Stimulated activated CD8-positive, alpha-beta memory T cell treated with anti-CD3 and anti-CD28 coated beads, Interleukin-15, amount 100 ng/mL, for 1 hour (primary cell): Measurements from ENCODE around the gene WDR83.
"Not testable (repeated sequence)": the region's sequence is repeated elsewhere in the genome, so short reads cannot be mapped to it uniquely, and the experiment has no call there.

ENCODE experiments used
- DNase-seq: peaks from one replicate; pipeline ENCODE4 v3.0.0-alpha.2; 2020; ENCODE audit warnings: low read depth

The WDR83 gene

GRCh38 chr19:12656899-12657571, 9.6 kb upstream of the WDR83 start:
- DNase-seq, result no peak

- DNase-seq, result no peak
Observed at GRCh38 chr19:12657966-12658365, 8.6 kb upstream of the WDR83 start.

DNA sequence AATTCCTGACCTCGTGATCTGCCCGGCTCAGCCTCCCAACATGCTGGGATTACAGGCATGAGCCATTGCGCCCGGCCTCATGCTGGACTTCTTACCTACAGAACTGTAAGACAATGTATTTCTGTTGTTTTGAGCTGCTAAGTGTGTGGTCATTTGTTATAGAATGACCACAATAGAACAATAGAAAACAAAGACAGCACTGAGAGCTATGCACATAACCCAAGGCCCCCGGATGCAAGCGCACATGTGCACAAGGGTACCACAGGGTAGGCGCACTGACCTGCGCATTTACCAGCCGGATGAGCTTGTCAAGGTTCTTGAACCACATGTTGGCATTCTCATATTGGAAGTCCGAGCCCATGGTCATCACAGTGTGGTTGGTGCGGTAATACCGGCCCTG, 5.6 kb upstream of the WDR83 start:
- DNase-seq, result no peak

DNA sequence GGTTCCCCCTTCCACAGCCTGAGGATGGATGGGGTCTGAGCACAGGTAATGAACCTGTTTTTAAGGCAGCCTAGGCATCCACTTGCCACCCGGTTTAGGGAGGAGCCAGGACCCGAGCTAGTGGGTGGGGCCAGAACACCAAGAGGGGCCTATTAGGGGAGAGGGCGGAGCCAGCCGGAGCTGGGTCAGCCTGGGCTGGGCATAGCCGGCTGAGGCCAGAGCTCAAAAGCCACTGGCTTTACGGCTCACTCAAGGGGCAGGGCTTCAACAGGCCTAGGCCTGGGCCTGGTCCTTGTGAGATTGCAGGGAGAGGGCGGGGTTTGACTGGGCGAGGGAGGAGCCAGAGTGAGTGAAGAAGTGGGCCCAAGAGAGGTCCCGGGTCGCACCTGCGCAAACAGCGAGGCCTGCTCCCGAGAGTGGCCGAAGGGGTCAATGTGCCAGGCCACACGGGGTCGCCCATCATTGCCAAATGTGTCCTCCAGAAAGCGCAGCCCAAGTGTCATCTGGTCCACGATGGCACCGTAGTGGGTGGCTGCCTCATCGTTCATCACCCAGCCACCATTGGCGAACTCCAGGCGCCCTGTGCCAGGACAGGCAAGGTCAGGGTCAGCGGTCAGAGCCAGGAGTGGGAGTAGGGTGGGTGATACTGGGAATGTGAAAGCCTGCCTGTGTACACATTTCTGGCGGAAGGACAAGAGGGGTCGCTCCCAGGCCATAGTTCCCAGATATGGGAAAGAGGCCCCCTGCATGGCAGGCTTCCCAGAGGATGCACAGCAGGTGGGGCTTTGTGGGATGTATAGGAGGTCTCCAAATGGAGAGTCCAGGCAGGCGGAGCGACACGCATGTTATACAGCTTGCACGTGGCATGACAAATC, 2.0 kb upstream of the WDR83 start:
- no peak for DNase-seq

GRCh38 chr19:12665281-12665573, 1.4 kb upstream of the WDR83 start:
- no peak for DNase-seq

GRCh38 chr19:12665671-12666264, 839 bp upstream of the WDR83 start:
- no peak for DNase-seq

DNA sequence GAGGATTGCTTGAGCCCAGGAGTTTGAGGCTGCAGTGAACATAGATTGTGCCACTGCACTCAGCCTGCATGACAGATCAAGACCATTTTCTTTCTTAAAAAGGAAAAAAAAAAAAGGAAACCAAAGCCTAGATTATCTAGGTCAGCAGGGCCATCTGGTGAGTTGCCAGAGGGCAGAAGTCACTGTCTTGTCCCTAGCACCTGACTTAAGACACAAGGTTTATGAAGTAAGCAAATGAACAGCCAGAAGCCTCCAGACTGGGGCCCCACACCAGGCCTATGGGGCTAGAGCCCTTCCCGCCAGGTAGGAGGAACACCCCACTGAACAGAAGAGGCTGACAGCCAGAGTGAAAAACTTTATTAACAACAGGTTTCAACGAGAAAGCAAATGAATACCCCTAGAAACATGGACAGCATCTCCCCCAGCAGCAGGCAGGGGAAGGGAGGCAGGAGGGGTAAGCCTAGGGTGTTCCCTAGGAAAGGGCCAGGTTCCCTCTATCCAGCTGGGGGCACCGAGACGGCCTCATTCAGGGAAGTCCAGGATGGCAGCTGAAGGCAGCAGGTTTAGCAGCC, 1.2 kb downstream of the WDR83 start:
- DNase-seq, result no peak

- DNase-seq, result no peak
Observed at GRCh38 chr19:12668346-12668745, 1.7 kb downstream of the WDR83 start.

DNA sequence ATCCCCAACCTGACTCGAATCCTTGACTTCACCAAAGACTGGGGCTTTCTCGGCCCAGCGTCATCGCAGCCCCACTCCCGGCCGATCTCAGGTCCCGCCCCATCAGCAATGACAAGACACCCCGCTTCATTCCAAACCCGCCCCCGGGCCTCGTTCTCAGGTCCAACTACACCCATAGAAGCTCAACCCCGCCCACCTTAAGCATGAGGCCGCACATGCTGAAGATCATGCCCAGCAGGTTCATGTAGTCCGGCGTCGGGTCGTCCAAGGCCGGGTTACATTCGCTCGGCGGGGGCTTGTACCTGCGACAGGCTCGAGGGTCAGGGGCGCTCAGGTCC, 2.3 kb downstream of the WDR83 start:
- peak; percentile 34 for DNase-seq

DNA sequence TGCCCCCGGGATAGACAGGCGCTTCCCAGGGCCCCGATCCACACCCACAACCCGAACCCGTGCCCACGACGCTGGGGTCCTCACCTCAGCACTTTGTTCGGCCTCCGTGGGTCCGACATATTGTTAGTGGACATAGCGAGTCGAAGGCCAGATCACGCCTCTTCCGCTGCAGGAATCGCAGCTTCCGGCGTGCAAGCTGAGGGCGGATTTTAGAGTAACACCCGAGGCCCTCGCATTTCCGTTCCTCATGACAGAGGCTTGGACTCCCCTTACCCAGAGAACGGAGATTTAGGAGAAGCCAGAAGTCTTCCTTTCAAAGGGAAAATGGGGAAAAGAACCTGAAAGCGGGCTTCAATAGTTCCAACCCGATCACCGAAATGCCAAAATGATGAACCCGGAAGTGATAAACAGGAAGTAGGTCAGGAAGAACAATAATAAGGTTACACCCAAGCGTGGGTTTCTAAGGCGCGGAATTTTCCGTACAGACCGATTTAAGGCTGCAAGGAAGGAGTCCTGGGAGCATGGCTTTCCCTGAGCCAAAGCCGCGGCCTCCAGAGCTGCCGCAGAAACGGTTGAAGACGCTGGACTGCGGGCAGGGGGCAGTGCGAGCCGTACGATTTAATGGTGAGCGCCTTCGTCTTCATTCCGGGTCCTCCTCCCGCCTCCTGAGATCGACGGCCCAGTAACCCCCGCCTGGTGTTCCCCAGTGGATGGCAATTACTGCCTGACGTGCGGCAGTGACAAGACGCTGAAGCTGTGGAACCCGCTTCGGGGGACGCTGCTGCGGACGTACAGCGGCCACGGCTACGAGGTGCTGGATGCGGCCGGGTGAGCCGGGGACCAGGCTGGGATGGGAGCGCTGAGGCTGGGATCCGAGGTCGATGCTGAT, 2.9 kb downstream of the WDR83 start:
- peak; percentile 57 for DNase-seq

DNA sequence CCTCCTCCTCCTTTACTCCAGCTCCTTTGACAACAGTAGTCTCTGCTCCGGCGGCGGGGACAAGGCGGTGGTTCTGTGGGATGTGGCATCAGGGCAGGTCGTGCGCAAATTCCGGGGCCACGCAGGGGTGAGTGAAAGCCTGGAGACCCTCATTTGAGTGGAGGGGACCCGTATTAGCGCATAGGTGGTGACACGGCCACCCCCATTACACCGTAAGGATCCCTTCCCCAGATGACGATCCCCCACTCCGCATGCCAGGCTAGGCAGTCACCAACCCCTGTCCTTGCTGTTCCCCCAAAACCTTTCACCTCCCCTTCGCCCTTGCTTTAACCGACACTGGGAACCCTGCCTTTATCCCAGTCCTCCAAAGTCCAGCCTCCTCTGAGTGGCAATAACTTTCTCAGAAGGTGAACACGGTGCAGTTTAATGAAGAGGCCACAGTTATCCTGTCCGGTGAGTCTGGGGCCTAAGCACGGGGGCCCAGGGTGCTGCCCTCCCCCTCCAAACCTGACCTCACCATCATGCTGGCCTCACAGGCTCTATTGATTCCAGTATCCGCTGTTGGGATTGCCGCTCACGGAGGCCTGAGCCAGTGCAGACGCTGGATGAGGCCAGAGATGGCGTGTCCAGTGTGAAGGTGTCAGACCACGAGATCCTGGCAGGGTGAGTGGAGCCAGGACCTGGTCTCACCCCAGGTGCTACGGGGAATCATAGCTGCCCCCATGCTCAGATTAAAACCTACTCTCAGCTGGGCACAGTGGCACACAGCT, 3.7 kb downstream of the WDR83 start:
- DNase-seq, result no peak

DNA sequence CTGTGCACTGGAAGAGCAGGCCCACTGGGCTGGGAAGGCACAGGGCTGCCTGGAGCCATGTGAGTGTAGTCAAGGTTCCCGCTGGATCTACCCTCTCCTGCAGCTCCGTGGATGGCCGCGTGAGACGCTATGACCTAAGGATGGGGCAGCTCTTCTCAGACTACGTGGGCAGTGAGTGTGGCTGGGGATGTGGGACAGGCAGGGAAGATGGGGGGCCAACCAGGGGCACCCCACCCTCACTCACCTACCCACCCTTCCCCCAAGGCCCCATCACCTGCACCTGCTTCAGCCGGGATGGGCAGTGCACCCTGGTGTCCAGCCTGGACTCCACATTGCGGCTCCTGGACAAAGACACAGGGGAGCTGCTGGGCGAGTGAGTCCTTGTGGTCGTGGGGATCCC, 6.1 kb downstream of the WDR83 start:
- DNase-seq, result no peak

GRCh38 chr19:12675399-12675798, 8.8 kb downstream of the WDR83 start:
- DNase-seq, result no peak

DNA sequence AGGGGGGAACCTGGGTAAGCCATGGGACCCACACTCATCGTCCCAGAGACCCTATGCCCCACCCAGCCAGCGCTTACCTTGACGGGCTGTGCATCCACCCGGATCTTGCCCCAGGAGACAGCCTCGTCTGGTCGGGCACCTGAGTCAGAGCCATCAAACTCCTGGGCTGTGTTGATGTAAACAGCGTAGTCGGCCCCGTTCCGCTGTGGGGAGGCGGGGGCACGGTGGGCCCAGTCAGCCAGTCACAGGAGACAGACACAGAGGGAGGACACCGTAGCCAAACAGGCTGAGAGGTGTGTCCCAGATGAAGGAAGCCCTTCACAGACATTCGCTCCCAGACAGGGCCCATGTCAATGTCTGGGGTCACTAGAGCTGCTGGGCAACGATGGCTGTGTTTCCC, 9.3 kb downstream of the WDR83 start:
- DNase-seq, result no peak

DNA sequence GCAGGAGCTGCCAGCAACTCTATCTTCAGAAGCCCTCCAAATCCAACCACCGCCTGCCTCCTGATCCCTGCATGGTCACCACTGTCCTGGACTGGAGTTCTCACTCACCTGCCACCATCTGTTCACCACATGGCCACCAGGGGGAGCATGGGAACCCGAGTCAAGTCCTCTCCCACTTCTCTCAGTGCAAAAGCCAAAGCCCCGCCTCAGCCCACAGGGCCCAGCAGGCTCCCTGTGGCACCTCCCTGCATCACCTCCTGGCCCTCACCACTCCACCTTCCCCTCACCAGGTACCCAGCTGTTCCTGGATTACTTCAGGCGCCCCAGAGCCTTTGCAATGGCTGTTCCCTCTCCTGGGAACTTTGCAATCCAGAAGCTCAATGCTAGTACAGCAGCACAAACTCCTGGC, 9.8 kb downstream of the WDR83 start:
- peak; percentile 84 for DNase-seq

DNA sequence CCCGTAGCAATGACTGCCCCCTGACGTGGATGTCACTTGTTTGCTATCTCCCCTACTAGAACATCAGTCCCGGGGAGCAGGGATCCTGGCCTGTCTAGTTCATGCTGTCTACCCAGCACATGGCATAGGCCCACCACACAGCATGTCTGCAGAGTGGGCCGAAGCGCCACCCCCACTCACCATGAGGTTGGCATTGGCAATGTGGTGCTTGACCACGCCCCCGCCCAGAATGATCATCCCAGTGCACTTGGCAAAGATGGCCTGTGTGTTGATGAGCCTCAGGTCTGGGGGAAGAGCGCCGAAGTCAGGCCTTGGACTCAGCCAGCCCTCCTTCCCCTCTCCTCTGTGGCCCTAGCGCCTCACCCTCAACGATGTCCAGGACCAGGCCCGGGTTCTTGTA, 10.3 kb downstream of the WDR83 start:
- DNase-seq, result no peak

- not testable (repeated sequence) for DNase-seq
Observed at GRCh38 chr19:12678039-12678438, 11.4 kb downstream of the WDR83 start.

GRCh38 chr19:12680034-12680433, 13.4 kb downstream of the WDR83 start:
- DNase-seq, result no peak

DNA sequence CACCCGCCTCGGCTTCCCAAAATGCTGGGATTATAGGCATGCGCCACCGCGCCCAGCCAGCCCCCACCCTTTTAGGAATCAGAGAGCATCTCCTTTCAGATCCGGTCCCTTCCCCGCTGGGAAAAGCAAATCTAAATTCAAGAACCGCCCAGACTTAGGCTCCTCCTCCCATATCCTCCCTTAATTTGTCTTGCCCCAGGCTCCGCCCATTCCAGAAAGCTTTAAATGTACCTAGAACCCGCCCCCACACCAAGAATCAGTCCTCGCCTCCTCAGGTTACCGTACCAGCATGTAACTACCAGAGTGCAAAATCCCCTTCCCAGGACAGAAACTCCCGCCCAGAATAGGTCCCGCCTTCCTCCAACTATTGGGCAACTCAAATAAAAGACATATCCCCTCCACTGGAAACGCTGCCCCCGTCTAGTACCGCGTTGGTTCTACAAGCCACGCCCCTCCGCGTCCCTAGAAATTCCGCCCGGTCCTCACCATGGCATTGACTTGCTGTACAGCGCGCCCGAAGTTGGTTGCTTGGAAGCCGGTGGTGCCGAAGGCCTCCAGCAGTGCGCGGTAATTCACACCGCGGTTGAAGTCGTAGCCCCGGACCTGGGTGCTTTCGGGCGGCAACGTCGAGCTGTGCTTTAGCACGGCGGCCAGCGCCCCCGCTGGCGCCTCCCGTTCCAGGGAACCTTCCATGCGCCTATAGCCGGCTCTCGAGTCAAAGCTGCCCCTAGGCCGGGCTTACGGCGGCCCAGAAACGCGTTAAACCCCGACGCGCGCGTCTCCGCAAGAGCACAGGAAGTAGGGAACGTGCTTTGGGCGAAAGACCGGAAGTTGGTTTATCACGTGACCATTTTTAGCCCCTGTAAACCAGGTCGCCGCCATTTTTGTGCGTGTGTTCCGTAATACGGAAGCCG, 14.7 kb downstream of the WDR83 start, which contains the start of gene DHPS:
DHPS (minus strand) TSS at position 807 of the 914 bp plus-strand sequence; CDS start at position 693, 114 bp downstream.
- peak; percentile 80 for DNase-seq

- DNase-seq, result no peak
Observed at GRCh38 chr19:12685831-12686230, 19.2 kb downstream of the WDR83 start.
